Gastroesophageal sphincter (tissue), 3 donors: ENCODE measurements around the gene KCTD1.

Experiments
- CTCF ChIP-seq, 4 experiments: fragments of 200-600 bp in 2 of 4; fragments of 450-650 bp in 2 of 4; sonication (generic) in 1 of 4; IDR thresholded peaks; one replicate each; pipeline ENCODE4 v1.5.1; 2017 to 2019; ENCODE audit warnings: antibody characterized with exemption in 4 of 4, mild to moderate bottlenecking in 2 of 4, moderate library complexity in 2 of 4
- POLR2A ChIP-seq, 2 donors: fragments of 450-650 bp; IDR thresholded peaks; one replicate each; pipeline ENCODE4 v1.6.1; 2017; ENCODE audit warnings: antibody characterized with exemption in 2 of 2, mild to moderate bottlenecking in 2 of 2, moderate library complexity in 1 of 2
- POLR2AphosphoS5 ChIP-seq: sonication (generic); formaldehyde crosslinking; IDR thresholded peaks from one replicate; pipeline ENCODE4 v1.6.1; 2017; ENCODE audit warnings: antibody characterized with exemption

- TF ChIP-seq CTCF (IDR thresholded peaks at IDR 0.05) (no peak), POLR2AphosphoS5 (no peak), POLR2A (IDR thresholded peaks at IDR 0.05) (no peak)
These were observed 60.9 kb downstream of the KCTD1 start for GRCh38 chr18:26487437-26487836.
